Stimulated activated CD4-positive, alpha-beta T cell treated with anti-CD3 and anti-CD28 coated beads, Interleukin-12 subunit alpha, Interleukin-12 subunit beta, amount 100 ng/mL, for 24 hours (primary cell): ENCODE data around the gene RAB26.
"Not testable (repeated sequence)": the region's sequence is repeated elsewhere in the genome, so short reads cannot be mapped to it uniquely, and the experiment has no call there.

Source experiments
- DNase-seq, 2 experiments: peaks; one replicate each; pipeline ENCODE4 v3.0.0-alpha.2; 2020; ENCODE audit warnings: low read depth in 2 of 2

RAB26 gene

GRCh38 chr16:2117341-2117740 lies 31.1 kb upstream of the RAB26 start:
- not testable (repeated sequence) for DNase-seq

DNA sequence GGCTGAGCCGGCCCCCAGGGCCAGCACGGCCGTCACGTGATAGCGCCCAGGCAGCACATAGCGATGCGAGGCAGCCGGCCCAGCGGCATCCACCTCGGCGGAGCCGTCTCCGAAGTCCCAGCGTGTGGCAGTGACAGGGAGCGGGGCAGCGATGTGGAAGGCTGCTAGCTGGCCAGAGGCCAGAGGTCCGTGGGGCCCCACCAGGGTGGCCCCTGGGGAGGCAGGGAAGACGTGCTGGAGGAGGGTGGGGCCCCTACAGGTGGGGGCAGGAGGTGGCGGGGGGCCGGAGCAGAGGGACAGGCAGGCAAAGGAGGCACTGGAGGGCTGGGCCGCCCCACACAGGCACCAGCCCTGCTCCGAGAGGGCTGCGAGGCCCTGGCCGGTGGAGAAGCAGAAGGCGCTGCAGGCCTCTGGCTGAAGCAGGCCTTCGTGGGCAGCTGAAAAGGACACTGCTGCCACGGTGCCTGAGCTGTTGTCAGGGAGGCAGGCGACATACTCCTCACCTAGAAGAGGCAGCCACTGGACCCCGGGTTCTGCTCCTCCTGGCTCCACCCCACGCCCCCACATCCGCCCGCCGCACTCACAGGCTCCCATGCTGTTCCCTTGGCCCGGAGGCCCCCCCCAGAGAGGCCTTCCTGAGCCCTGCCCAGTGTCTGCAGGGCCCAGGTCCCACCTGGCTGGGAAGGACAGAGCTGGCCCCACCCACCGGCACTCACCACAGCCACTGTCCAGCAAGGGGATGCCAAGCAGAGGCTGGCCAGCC lies 30.3 kb upstream of the RAB26 start:
- DNase-seq = not testable (repeated sequence)

DNA sequence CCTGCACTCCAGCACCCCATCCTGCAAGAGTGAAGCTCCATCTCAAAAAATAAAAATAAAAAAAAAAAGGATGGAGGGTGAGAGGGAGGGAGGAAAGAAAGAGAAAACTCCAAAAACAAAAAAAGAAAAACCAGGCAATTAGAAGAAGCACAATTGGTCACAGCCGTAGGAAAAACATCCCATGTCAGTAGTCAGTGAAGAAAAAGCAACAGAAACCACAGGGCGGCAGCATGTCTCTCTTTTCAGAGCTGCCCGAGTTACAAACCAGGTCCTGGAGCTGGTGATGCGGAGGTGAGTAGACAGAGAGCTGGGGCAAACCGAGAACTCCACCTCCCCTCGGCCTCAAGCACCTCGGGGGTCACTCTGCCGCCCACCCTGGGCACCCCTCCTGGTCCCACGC lies 27.1 kb upstream of the RAB26 start:
- not testable (repeated sequence) for DNase-seq

DNA sequence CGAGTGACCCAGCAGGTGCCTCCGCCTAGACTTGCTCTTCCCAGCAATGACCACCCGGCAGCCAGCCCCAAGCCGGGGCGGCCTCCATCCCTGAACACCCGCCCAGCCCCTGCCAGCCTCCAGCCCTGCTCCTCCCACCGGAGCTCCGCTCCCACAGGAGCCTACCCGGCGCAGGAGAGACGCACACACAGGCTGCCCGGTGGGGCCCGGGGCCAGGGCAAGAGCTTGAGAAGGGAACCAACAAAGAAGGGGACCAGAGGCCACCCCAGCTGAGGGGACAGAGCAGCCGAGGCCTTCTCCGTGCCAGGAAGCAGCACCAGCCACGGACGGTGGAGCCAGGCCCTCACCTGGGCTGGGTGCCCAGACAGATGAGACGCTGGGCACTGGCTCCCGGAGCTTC lies 26.6 kb upstream of the RAB26 start:
- DNase-seq = no peak

GRCh38 chr16:2122429-2122828 lies 26.0 kb upstream of the RAB26 start:
- no peak for DNase-seq

GRCh38 chr16:2122934-2123683 lies 25.3 kb upstream of the RAB26 start:
- DNase-seq = not testable (repeated sequence)

- DNase-seq = not testable (repeated sequence)
Measured at GRCh38 chr16:2123706-2124376, 24.6 kb upstream of the RAB26 start.

GRCh38 chr16:2124377-2124693 lies 24.1 kb upstream of the RAB26 start:
- not testable (repeated sequence) for DNase-seq

DNA sequence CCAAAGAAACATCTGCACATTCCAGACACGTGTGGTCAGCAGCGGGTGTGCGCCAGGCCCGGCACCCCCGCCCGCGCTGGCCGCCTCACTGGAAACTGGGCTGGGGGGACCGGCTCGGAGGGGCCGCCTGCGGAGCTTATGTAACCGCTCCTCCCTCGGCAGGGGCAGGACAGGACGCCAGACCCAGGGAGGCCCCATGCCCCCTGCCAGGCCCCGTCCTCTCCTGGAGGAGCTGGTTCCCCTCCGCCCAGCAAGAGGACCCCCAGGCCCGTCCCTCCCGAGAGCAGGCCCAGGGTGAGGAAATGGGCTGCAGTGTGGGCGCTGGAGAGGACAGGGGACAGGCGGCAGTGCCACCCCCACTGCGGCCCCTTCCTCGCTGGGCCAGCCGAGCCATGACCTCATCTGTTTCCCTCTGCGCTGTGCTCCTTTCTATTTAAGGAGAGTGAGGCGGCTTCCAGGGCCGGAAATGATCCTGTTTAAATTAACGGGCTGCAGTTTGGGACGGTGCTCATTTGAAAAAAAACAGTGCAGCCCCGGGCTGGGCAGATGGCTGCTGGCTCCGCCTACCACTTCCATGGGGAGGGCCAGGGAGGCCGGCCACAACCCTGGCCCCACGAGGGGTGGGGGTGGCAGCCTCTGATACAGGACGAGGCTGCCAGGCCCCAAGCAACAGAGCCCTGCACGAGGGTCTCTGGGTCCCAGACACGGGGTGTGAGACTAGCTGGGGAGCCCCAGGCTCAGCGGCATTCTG lies 23.6 kb upstream of the RAB26 start:
- not testable (repeated sequence) for DNase-seq

GRCh38 chr16:2125609-2126008 lies 22.8 kb upstream of the RAB26 start:
- DNase-seq = not testable (repeated sequence)

- not testable (repeated sequence) for DNase-seq
Measured at GRCh38 chr16:2126161-2126743, 22.2 kb upstream of the RAB26 start.

- DNase-seq = not testable (repeated sequence)
Measured at GRCh38 chr16:2126928-2127556, 21.4 kb upstream of the RAB26 start.

DNA sequence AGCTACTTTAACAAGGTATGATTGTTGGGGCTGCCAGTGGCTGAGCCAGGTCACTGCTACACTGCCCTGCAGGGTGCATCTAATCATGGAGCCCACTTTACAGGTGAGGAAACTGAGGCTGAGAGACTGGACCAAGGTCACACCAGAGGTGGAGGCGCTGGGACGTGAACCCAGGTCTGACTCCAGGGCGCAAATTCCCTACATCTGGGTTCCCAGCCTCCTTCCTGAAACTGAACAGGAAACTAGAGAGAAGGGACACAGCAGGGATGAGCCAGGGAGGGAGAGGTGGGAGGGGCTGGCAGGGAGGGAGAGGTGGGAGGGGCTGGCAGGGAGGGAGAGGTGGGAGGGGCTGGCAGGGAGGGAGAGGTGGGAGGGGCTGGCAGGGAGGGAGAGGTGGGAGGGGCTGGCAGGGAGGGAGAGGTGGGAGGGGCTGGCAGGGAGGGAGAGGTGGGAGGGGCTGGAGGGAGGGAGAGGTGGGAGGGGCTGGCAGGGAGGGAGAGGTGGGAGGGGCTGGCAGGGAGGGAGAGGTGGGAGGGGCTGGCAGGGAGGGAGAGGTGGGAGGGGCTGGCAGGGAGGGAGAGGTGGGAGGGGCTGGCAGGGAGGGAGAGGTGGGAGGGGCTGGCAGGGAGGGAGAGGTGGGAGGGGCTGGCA lies 20.7 kb upstream of the RAB26 start:
- DNase-seq = not testable (repeated sequence)

DNA sequence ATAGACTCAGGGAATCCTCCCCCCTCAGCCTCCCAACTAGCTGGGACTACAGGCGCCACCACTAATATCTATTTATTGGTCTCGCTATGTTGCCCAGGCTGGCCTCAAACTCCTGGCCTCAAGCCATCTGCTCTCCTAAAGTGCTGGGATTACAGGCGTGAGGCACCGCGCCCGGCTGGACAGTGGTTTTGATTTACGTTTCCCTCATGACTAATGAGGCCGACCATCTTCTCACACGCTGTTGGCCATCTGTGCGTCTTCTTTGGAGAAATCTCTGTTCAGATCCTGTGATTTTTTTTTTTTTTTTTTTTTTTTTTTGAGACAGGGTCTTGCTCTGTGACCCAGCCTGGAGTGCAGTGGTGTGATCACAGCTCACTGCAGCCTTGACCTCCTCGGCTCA lies 19.2 kb upstream of the RAB26 start:
- DNase-seq = not testable (repeated sequence)

GRCh38 chr16:2129890-2130447 lies 18.5 kb upstream of the RAB26 start:
- DNase-seq = not testable (repeated sequence)

DNA sequence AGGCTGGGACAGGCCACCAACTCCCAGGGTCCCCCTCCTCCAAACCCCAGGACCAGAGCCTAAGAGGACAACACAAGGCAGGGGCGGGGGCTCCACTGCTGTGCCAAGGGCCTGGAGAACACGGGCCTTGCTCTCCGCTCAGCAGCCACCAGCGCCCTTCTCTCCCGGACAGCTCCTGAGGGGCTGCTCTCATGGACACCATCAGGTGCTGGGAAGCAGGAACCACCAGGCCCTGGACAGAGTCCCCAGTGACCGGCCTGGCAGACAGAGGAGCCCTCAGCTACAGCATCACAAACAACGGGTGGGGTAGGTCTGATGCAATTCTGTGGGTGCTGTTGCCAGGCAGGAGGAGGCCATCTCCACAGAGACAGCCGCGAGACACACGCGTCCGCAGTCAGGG lies 14.6 kb upstream of the RAB26 start:
- not testable (repeated sequence) for DNase-seq

DNA sequence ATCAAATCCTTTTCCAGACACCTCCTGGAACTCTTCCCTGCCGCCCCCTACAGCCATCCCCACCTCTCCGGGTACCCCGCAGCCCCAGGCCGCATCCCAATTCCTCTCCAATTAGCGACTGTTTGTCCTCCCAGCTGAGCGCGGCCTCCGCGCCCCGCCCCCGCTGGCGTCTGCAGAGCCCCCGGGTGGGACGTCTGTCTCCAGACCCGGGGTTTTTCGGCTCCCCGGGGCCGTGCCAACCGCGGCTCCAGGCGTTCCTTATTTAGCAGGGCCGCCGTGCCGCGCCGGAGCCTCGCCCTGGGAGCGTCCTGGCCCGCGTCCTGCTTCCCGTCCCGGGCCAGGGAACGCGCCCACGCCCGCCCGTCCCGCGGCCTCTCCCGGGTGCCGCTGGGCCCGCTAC lies 13.4 kb upstream of the RAB26 start:
- not testable (repeated sequence) for DNase-seq

DNA sequence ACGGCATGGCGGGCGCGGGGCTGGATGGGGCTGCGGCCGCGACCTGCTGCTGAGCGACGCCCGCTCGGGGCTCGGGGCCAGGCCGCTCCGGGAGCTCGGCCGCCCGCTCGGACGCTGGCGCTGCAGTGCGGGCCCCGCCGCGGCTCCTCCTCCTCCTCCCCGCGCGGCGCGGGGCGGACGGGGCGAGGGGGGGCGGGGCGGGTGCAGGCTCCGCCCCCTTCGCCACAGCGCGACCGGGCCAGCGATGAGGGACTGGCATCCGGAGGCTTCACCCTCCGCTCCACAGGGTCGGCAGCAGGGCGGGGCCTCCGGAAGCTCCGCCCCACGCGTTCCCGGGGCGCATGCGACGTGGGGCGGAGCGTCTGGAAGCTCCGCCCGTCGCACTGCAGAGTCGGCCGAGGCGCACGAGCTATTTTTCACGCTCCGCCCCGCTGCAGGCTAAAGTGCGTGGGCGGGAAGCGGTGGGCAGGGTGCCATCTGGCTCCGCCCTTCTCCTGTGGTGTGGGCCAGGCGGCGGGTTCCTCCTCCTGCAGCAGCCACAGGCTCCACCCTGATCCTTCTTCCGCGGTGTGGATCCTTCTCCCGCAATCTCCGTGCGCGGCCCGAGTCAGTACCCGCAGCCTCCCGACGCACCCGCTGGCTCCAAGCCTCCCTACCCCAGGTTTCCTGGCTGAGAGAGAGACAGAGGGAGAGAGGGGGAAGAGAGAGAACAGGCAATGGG lies 12.5 kb upstream of the RAB26 start, which contains the start of gene PKD1:
Gene PKD1, minus strand, starts transcription at position 129 of the 721 bp plus-strand sequence. CDS start 209 bp downstream, outside the sequence.
- peak; percentile 97 to 98 for DNase-seq
